ENCODE data around the gene TMEM98. TPM values are rescaled to one million over a fixed set of nuclear protein-coding genes. Genes with fewer than 3 reads are reported as not detected.

TMEM98 gene
- total RNA-seq, 3 donors from 2014 or later: 56.4 to 175 (median 85.9) TPM

GRCh38 chr17:32901743-32902142 is 26.2 kb upstream of the TMEM98 start:
- DNase-seq: no peak
- H3K4me1 ChIP-seq (ENCODE audit: low read depth): peaks cover 12% of the 10 kb centered on the region
- TF ChIP-seq CTCF (IDR thresholded peaks at IDR 0.05): no peak
- intact Hi-C loops (cut with DNase I, micrococcal nuclease): no loop called here
- ATAC-seq: no peak
- no peaks in the 10 kb centered on the region for H3K36me3 ChIP-seq (ENCODE audit: low read depth)
- no peak overlapping the region for H3K4me3 ChIP-seq
- no peaks in the 10 kb centered on the region for H3K9me3 ChIP-seq

- H3K4me3 ChIP-seq: no peak overlapping the region
- H3K36me3 ChIP-seq (ENCODE audit: low read depth): no peaks in the 10 kb centered on the region
- TF ChIP-seq CTCF (IDR thresholded peaks at IDR 0.05): no peak
- DNase-seq (no peak), ATAC-seq (no peak)
- intact Hi-C loops (cut with DNase I, micrococcal nuclease): no loop called here
- H3K9me3 ChIP-seq: no peaks in the 10 kb centered on the region
- H3K4me1 ChIP-seq (ENCODE audit: low read depth): peaks cover 12% of the 10 kb centered on the region
Observed at GRCh38 chr17:32903774-32904673, 23.9 kb upstream of the TMEM98 start.

- peak; percentile 39 for ATAC-seq
- TF ChIP-seq CTCF (IDR thresholded peaks at IDR 0.05): no peak
- DNase-seq: no peak
- intact Hi-C loops (cut with DNase I, micrococcal nuclease): no loop called here
- H3K4me3 ChIP-seq: no peak overlapping the region
- no peaks in the 10 kb centered on the region for H3K36me3 ChIP-seq (ENCODE audit: low read depth)
- H3K9me3 ChIP-seq: no peaks in the 10 kb centered on the region
- peaks cover 16% of the 10 kb centered on the region for H3K4me1 ChIP-seq (ENCODE audit: low read depth)
Observed at GRCh38 chr17:32904891-32905290, 23.1 kb upstream of the TMEM98 start.

- no peak overlapping the region for H3K4me3 ChIP-seq
- intact Hi-C loops (cut with DNase I, micrococcal nuclease): no loop called here
- no peaks in the 10 kb centered on the region for H3K9me3 ChIP-seq
- H3K36me3 ChIP-seq (ENCODE audit: low read depth): no peaks in the 10 kb centered on the region
- DNase-seq: peak in 2 of 3 donors; percentile 37 to 46
- peaks cover 41% of the 10 kb centered on the region for H3K4me1 ChIP-seq (ENCODE audit: low read depth)
- ATAC-seq: no peak
- TF ChIP-seq CTCF (IDR thresholded peaks at IDR 0.05): no peak
Observed at GRCh38 chr17:32907583-32907982, 20.4 kb upstream of the TMEM98 start.

- DNase-seq: peak in 2 of 3 donors; percentile 60 to 98
- no peaks in the 10 kb centered on the region for H3K9me3 ChIP-seq
- peak; percentile 72 for TF ChIP-seq CTCF (IDR thresholded peaks at IDR 0.05)
- H3K4me1 ChIP-seq (ENCODE audit: low read depth): peaks cover 43% of the 10 kb centered on the region
- no peak overlapping the region for H3K4me3 ChIP-seq
- ATAC-seq: peak; percentile 72
- no peaks in the 10 kb centered on the region for H3K36me3 ChIP-seq (ENCODE audit: low read depth)
- intact Hi-C loops (cut with DNase I, micrococcal nuclease): no loop called here
Observed at GRCh38 chr17:32909787-32910369, 18.1 kb upstream of the TMEM98 start.
